Thyroid gland (tissue), 4 donors: Measurements from ENCODE around the gene EIF2S3. TPM values are rescaled to one million over a fixed set of nuclear protein-coding genes. Genes with fewer than 3 reads are reported as not detected.
A peak's percentile ranks its signal among the peaks of the same experiment; 100 is the strongest.

Experiments
- DNase-seq, 2 donors: peaks; one replicate each; pipeline ENCODE4 v3.0.0-alpha.2; 2019
- H3K27ac ChIP-seq, 3 donors: fragments of 200-600 bp; sonication (generic); 1 replicate in 2 of 3; 2 replicates in 1 of 3; pipeline ENCODE4 v1.5.1; 2016 to 2019; ENCODE audit warnings: mild to moderate bottlenecking in 1 of 3, moderate library complexity in 1 of 3
- H3K27me3 ChIP-seq: fragments of 200-600 bp; sonication (generic); one replicate; pipeline ENCODE4 v1.5.1; 2019
- H3K36me3 ChIP-seq, 2 donors: fragments of 200-600 bp; sonication (generic); one replicate each; pipeline ENCODE4 v1.5.1; 2016 to 2019
- H3K4me1 ChIP-seq, 2 donors: fragments of 200-600 bp; sonication (generic); one replicate each; pipeline ENCODE4 v1.5.1; 2017 to 2019
- H3K4me3 ChIP-seq, 3 donors: fragments of 200-600 bp; sonication (generic); replicated peaks in 1 of 3; 1 replicate in 2 of 3; 2 replicates in 1 of 3; pipeline ENCODE4 v1.5.1; 2016; ENCODE audit warnings: mild to moderate bottlenecking in 1 of 3
- H3K9me3 ChIP-seq: fragments of 200-600 bp; sonication (generic); one replicate; pipeline ENCODE4 v1.5.1; 2017
- POLR2A ChIP-seq, 2 donors: fragments of 450-650 bp; IDR thresholded peaks; one replicate each; pipeline ENCODE4 v1.6.1; 2017; ENCODE audit warnings: antibody characterized with exemption in 2 of 2, mild to moderate bottlenecking in 2 of 2, moderate library complexity in 1 of 2
- WGBS, 2 donors: methylation state at CpG; one replicate each; pipeline ENCODE4 v1.1.5; 2017; 5-methylcytosine and 5-hydroxymethylcytosine counted together
- intact Hi-C: fragments of 100-400 bp; cut with DNase I; formaldehyde crosslinking; loops from one replicate; pipeline ENCODE4 v1.15.1; 2023
- total RNA-seq, 4 donors: library from RNA; depleted of rRNA; stranded (reverse); fragments of >200 nt; gene quantifications; one replicate each; pipeline ENCODE4 v1.2.3, GENCODE V29; 2016
- TF ChIP-seq, protein P1 (sequence below), 6 experiments: fragments of 200-600 bp in 3 of 6; fragments of 450-650 bp in 3 of 6; sonication (generic) in 3 of 6; IDR thresholded peaks; one replicate each; pipeline ENCODE4 v1.5.1; 2016 to 2019; ENCODE audit warnings: antibody characterized with exemption in 6 of 6, mild to moderate bottlenecking in 2 of 6, inconsistent platforms in 1 of 6, moderate library complexity in 1 of 6

EIF2S3 gene
- total RNA-seq, 4 donors from 2014 or later, result 115 to 176 (median 138) TPM

DNA sequence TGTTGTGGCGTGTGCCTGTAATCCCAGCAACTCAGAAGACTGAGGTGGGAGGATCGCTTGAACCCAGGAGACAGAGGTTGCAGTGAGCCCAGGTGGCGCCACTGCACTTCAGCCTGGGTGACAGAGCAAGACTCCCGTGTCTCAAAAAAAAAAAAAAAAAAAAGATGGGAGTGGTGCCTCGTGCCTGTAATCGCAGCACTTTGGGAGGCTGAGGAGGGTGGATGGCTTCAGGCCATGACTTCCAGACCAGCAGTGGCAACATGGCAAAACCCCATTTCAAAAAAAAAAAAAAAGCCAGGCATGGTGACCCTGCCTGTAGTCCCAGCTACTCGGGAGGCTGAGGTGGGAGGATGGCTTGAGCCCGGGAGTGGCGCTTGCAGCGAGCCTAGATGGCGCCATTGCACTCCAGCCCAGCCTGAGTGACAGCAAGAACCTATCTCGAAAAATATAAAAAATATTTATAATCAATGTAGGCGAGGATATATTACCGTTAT, 27.0 kb downstream of the EIF2S3 start:
- Histone ChIP-seq H3K4me1 (no peaks in the 10 kb centered on the region), H3K27ac (no peak overlapping the region), H3K9me3 (no peaks in the 10 kb centered on the region), H3K36me3 (peaks cover 0 to 8% of the 10 kb centered on the region in 2 donors), H3K4me3 (no peak overlapping the region), H3K27me3 (no peaks in the 10 kb centered on the region)
- TF ChIP-seq, protein P1, sequence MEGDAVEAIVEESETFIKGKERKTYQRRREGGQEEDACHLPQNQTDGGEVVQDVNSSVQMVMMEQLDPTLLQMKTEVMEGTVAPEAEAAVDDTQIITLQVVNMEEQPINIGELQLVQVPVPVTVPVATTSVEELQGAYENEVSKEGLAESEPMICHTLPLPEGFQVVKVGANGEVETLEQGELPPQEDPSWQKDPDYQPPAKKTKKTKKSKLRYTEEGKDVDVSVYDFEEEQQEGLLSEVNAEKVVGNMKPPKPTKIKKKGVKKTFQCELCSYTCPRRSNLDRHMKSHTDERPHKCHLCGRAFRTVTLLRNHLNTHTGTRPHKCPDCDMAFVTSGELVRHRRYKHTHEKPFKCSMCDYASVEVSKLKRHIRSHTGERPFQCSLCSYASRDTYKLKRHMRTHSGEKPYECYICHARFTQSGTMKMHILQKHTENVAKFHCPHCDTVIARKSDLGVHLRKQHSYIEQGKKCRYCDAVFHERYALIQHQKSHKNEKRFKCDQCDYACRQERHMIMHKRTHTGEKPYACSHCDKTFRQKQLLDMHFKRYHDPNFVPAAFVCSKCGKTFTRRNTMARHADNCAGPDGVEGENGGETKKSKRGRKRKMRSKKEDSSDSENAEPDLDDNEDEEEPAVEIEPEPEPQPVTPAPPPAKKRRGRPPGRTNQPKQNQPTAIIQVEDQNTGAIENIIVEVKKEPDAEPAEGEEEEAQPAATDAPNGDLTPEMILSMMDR (IDR thresholded peaks at IDR 0.05), result peak in 3 of 6 experiments; percentile 14 to 32 (median 15)
- TF ChIP-seq POLR2A (IDR thresholded peaks at IDR 0.05), result no peak
- peak; percentile 44 to 46 for DNase-seq
- intact Hi-C loops, result loop anchor here (10.0 kb wide), 1 partner anchor 163 kb away; no protein-coding TSS in a partner anchor
- 21 to 29% methylated on average over 10 to 14 of the region's 14 CpGs for WGBS, 2 donors

DNA sequence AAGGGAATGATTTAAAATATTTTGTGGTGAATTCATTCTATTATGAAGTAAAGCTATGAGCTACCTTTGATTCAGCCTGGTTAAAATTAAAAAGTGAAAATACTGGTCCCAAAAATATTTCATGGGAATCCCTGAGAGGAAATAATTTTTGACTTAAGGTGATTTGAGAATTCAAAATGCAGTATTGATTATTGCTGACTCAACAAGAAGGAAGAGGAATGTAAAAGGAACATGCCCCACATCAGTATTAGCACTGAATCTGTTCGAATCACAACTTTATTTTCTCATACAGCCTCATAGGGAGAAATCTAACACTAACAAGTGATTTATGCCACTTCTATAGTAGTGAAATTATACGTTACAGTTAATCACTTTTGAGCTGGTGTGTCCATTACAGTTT, 27.7 kb downstream of the EIF2S3 start:
- intact Hi-C loops, result loop anchor here (10.0 kb wide), 1 partner anchor 162 kb away; no protein-coding TSS in a partner anchor
- 77 to 86% methylated on average over 2 of the region's 2 CpGs for WGBS, 2 donors
- Histone ChIP-seq H3K9me3 (no peaks in the 10 kb centered on the region), H3K4me1 (no peaks in the 10 kb centered on the region), H3K36me3 (peaks cover 0 to 2% of the 10 kb centered on the region in 2 donors), H3K4me3 (no peak overlapping the region), H3K27ac (no peak overlapping the region), H3K27me3 (no peaks in the 10 kb centered on the region)
- no peak for TF ChIP-seq POLR2A (IDR thresholded peaks at IDR 0.05)
- TF ChIP-seq, protein P1 (IDR thresholded peaks at IDR 0.05), result no peak
- no peak for DNase-seq

DNA sequence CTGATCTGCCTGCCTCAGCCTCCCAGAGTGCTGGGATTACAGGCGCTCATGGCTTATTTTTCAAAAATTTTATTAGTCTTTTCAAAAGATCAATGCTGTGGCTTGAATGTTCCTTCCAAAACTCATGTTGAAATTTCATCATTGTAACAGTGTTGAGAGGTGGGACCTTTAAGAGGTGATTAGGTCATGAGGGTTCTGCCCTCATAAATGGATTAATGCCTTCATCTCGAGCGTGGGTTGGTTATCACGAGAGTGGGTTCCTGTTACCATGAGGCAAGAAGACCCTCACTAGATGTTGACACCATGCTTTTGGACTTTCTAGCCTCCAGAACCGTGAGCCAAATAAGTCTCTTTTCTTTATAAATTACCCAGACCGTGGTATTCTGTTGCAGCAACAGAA, 30.3 kb downstream of the EIF2S3 start:
- WGBS, 2 donors, result 84 to 89% methylated on average over 6 of the region's 6 CpGs
- intact Hi-C loops, result loop anchor here (10.0 kb wide), 1 partner anchor 160 kb away; no protein-coding TSS in a partner anchor
- no peak for DNase-seq
- H3K27me3 ChIP-seq, result no peaks in the 10 kb centered on the region
- H3K36me3 ChIP-seq, result no peaks in the 10 kb centered on the region
- H3K4me3 ChIP-seq, result no peak overlapping the region
- H3K27ac ChIP-seq, result no peak overlapping the region
- no peaks in the 10 kb centered on the region for H3K9me3 ChIP-seq
- no peak for TF ChIP-seq POLR2A (IDR thresholded peaks at IDR 0.05)
- TF ChIP-seq, protein P1 (IDR thresholded peaks at IDR 0.05), result no peak
- H3K4me1 ChIP-seq, result no peaks in the 10 kb centered on the region

DNA sequence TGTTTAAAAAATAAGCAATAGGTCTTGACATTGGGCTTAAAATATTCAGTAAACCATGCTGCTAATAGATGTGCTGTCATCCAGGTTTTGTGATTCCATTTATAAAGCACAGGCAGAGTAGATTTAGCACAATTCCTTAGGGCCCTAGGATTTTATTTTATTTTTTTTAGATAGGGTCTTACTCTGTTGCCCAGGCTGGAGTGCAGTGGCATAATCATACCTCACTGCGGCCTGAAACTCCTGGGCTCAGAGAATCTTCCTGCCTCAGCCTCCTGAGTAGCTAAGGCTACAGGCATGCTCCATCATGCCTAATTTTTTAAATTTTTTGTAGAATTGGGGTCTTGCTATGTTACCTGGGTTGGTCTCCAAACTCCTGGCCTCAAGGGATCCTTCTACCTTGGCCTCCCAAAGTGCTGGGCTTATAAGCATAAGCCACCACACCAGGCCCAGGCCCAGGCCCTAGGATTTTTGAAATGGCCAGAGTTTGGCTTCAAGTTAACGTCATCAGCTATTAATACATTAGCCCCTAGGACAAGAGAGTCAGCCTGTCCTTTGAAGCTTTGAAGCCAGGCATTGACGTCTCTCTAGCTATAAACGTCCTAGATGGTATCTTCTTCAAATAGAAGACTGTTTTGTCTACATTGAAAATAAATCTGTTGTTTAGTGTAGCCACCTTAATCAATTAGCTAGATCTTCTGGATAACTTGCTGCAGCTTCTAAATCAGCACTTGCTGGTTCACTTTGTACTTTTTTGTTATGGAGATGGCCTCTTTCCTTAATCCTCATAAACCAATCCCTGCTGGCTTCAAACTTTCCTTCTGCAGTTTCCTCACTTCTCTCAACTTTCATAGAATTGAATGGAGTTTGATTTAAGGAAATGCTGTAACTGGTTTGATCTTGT, 35.8 kb downstream of the EIF2S3 start:
- H3K36me3 ChIP-seq, result no peaks in the 10 kb centered on the region
- WGBS, 2 donors, result 59 to 69% methylated on average over 3 to 4 of the region's 4 CpGs
- no peaks in the 10 kb centered on the region for H3K27me3 ChIP-seq
- no peak overlapping the region for H3K4me3 ChIP-seq
- H3K9me3 ChIP-seq, result no peaks in the 10 kb centered on the region
- no peaks in the 10 kb centered on the region for H3K4me1 ChIP-seq
- TF ChIP-seq POLR2A (IDR thresholded peaks at IDR 0.05), result no peak
- TF ChIP-seq, protein P1 (IDR thresholded peaks at IDR 0.05), result no peak
- DNase-seq, result no peak
- H3K27ac ChIP-seq, result no peak overlapping the region
- intact Hi-C loops, result no loop called here

DNA sequence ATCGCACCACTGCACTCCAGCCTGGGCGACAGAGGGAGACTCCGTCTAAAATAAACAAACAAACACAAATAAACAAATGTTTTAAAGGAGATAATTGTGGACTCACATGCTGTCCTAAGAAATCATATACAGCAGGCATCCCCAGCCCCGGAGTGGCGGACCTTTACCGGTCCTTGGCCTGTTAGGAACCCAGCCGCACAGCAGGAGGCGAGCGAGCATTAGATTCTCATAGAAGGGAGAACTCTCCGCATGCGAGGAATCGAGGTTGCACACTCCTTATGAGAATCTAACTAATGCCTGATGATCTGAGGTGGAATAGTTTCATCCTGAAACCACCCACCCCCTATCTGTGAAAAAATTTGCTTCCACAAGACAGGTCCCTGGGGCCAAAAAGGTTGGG, 39.0 kb downstream of the EIF2S3 start:
- H3K36me3 ChIP-seq, result no peaks in the 10 kb centered on the region
- intact Hi-C loops, result no loop called here
- H3K27me3 ChIP-seq, result no peaks in the 10 kb centered on the region
- DNase-seq, result no peak
- WGBS, 2 donors, result 84 to 98% methylated on average over 4 to 11 of the region's 12 CpGs
- no peaks in the 10 kb centered on the region for H3K4me1 ChIP-seq
- no peak overlapping the region for H3K4me3 ChIP-seq
- no peak overlapping the region for H3K27ac ChIP-seq
- no peaks in the 10 kb centered on the region for H3K9me3 ChIP-seq
- no peak for TF ChIP-seq POLR2A (IDR thresholded peaks at IDR 0.05)
- TF ChIP-seq, protein P1 (IDR thresholded peaks at IDR 0.05), result no peak
